ENCODE data around the gene SRRM3.

GRCh38 chr7:76189276-76189675, 12.4 kb upstream of the SRRM3 start:
- TF ChIP-seq CTCF (conservative IDR thresholded peaks at IDR 0.05; ENCODE audit: low read depth in 2 of 2) (no peak), CREB1 (CRISPR knock-in tag; IDR thresholded peaks at IDR 0.05; ENCODE audit: low read depth) (no peak), REST (IDR thresholded peaks at IDR 0.05; ENCODE audit: unreplicated experiment) (no peak), EZH2 (IDR thresholded peaks at IDR 0.05; ENCODE audit: low read depth, unreplicated experiment) (no peak), EZH2phosphoT487 (IDR thresholded peaks at IDR 0.05; ENCODE audit: unreplicated experiment) (no peak)

All from GM23338 (cell line).